HepG2 (cell line): ENCODE data around the gene TEX19. TPM values are rescaled to one million over a fixed set of nuclear protein-coding genes. Genes with fewer than 3 reads are reported as not detected.

Source experiments
- ATRX ChIP-seq: sonication (generic); formaldehyde crosslinking; IDR thresholded peaks from 2 replicates; pipeline ENCODE4 v1.4.0; 2020; ENCODE audit warnings: missing genetic modification reagents, borderline replicate concordance
- DPF2 ChIP-seq: sonication (generic); formaldehyde crosslinking; IDR thresholded peaks from 2 replicates; pipeline ENCODE4 v1.4.0; 2020; ENCODE audit warnings: mild to moderate bottlenecking, low read depth, missing genetic modification reagents, borderline replicate concordance
- ETV5 ChIP-seq: IDR thresholded peaks from 2 replicates; pipeline ENCODE4 v1.6.1; 2018; ENCODE audit warnings: missing biosample characterization, missing genetic modification reagents, inconsistent platforms, borderline replicate concordance
- GTF2F1 ChIP-seq: fragments of 150-350 bp; IDR thresholded peaks from 2 replicates; pipeline ENCODE4 v1.6.1; 2014; ENCODE audit warnings: low read length
- IRF1 ChIP-seq: sonication (generic); formaldehyde crosslinking; IDR thresholded peaks from 2 replicates; pipeline ENCODE4 v1.4.0; 2020; ENCODE audit warnings: low read depth, mild to moderate bottlenecking, missing genetic modification reagents
- MXD1 ChIP-seq: sonication (generic); formaldehyde crosslinking; IDR thresholded peaks from 2 replicates; pipeline ENCODE4 v1.4.0; 2020; ENCODE audit warnings: mild to moderate bottlenecking, missing genetic modification reagents
- NFIC ChIP-seq: IDR thresholded peaks from 2 replicates; pipeline ENCODE4 v1.6.1; 2012; ENCODE audit warnings: mild to moderate bottlenecking, low read length, inconsistent platforms
- RBFOX2 ChIP-seq: fragments of 200-400 bp; formaldehyde crosslinking; IDR thresholded peaks from 2 replicates; pipeline ENCODE4 v1.6.1; 2017; ENCODE audit warnings: low read depth, mild to moderate bottlenecking, low read length
- REST ChIP-seq, 2 experiments: IDR thresholded peaks; 2 replicates each; pipeline ENCODE4 v1.6.1; 2011 to 2012; ENCODE audit warnings: low read length in 2 of 2, borderline replicate concordance in 1 of 2, low read depth in 1 of 2, mild to moderate bottlenecking in 1 of 2, moderate library complexity in 1 of 2
- RFX5 ChIP-seq: IDR thresholded peaks from 2 replicates; pipeline ENCODE4 v1.6.1; 2011; ENCODE audit warnings: low read depth, low read length, improper control_type of control experiment
- RFXANK ChIP-seq: IDR thresholded peaks from 2 replicates; pipeline ENCODE4 v1.6.1; 2016
- RNF2 ChIP-seq: fragments of 450-650 bp; conservative IDR thresholded peaks from 2 replicates; pipeline ENCODE4 v1.6.1; 2016; ENCODE audit warnings: low read depth
- RXRA ChIP-seq: sonication (generic); formaldehyde crosslinking; IDR thresholded peaks from 2 replicates; pipeline ENCODE4 v1.5.1; 2020; ENCODE audit warnings: missing genetic modification reagents
- SETDB1 ChIP-seq: sonication (generic); formaldehyde crosslinking; IDR thresholded peaks from 2 replicates; pipeline ENCODE4 v1.5.1; 2020; ENCODE audit warnings: missing genetic modification reagents, mild to moderate bottlenecking, borderline replicate concordance
- SOX13 ChIP-seq, 3 experiments: fragments of 450-650 bp in 1 of 3; sonication (generic) in 1 of 3; formaldehyde crosslinking in 1 of 3; IDR thresholded peaks in 2 of 3; conservative IDR thresholded peaks in 1 of 3; 2 replicates each; pipeline versions ENCODE4 v1.5.0 to v1.6.1; 2016 to 2020; ENCODE audit warnings: antibody characterized with exemption in 1 of 3, mild to moderate bottlenecking in 1 of 3, missing compliant biosample characterization in 1 of 3, missing genetic modification reagents in 1 of 3, moderate library complexity in 1 of 3
- TRIM22 ChIP-seq: fragments of 450-650 bp; IDR thresholded peaks from 2 replicates; pipeline ENCODE4 v1.6.1; 2017
- U2AF2 ChIP-seq: fragments of 200-400 bp; formaldehyde crosslinking; IDR thresholded peaks from 2 replicates; pipeline ENCODE4 v1.6.1; 2017; ENCODE audit warnings: low read depth, mild to moderate bottlenecking, low read length
- ZNF512B ChIP-seq: sonication (generic); formaldehyde crosslinking; IDR thresholded peaks from 2 replicates; pipeline ENCODE4 v1.5.1; 2020; ENCODE audit warnings: missing genetic modification reagents, mild to moderate bottlenecking, borderline replicate concordance
- ZNF839 ChIP-seq: sonication (generic); formaldehyde crosslinking; IDR thresholded peaks from 2 replicates; pipeline ENCODE4 v1.4.0; 2020; ENCODE audit warnings: missing genetic modification reagents, mild to moderate bottlenecking, borderline replicate concordance
- polyA plus RNA-seq, 8 experiments: library from polyadenylated mRNA; depleted of rRNA in 3 of 8; stranded (reverse) in 7 of 8; unstranded in 1 of 8; fragments of >200 nt; fragmentation: Illumina TruSeq in 4 of 8; extraction: Trizol in 4 of 8; gene quantifications; 2 replicates each; pipeline versions ENCODE4 v1.2.1 to v1.2.3, GENCODE V29; 2011 to 2016; ENCODE audit warnings: low read depth in 4 of 8, missing spikeins in 1 of 8, mixed read lengths in 1 of 8; ENCODE audit not compliant: insufficient read depth in 1 of 8
- total RNA-seq, 5 experiments: library from RNA; depleted of rRNA; stranded (reverse); fragments of >200 nt; fragmentation: Illumina TruSeq; extraction: Trizol; gene quantifications; 2 replicates each; pipeline ENCODE4 v1.2.3, GENCODE V29; 2016; ENCODE audit warnings: low read depth in 1 of 5

The TEX19 gene
- total and polyA plus RNA-seq, 2 of the 13 experiments (the other 11 are each of a cell fraction or from before 2014, with no cell fraction given) = 1.3 to 6.0 TPM

GRCh38 chr17:82351713-82352488, 7.1 kb upstream of the TEX19 start (continued):
- no peak for TF ChIP-seq GTF2F1
- peak; percentile 56; the same call in 1 of the 2 replicates for TF ChIP-seq MXD1 (CRISPR knock-in tag)
- no peak for TF ChIP-seq NFIC
- TF ChIP-seq SETDB1 = no peak
- no peak for TF ChIP-seq RNF2
- TF ChIP-seq DPF2 (CRISPR knock-in tag) = no peak
- TF ChIP-seq SOX13 (IDR thresholded peaks at IDR 0.05) = no peak
- TF ChIP-seq SOX13 (CRISPR knock-in tag; conservative IDR thresholded peaks at IDR 0.05 in 1 of 2, IDR thresholded peaks at IDR 0.05 in 1 of 2) = no peak; a peak in 1 of 4 replicates
- peak; percentile 95; the same call in 1 of the 2 replicates for TF ChIP-seq ZNF839 (CRISPR knock-in tag)
- TF ChIP-seq RFXANK (CRISPR knock-in tag) = peak; percentile 95; the same call in 1 of the 2 replicates
- no peak for TF ChIP-seq ZNF512B (CRISPR knock-in tag)
- no peak for TF ChIP-seq RBFOX2
- TF ChIP-seq U2AF2 = no peak
- 0 out of 2 replicates have a peak, but pooled peaks have one; percentile 49 for TF ChIP-seq ETV5
- TF ChIP-seq RXRA (CRISPR knock-in tag) = peak; percentile 18; the same call in 1 of the 2 replicates
- peak in 1 of 2 experiments; percentile 76; a peak in 2 of 4 replicates for TF ChIP-seq REST (IDR thresholded peaks at IDR 0.05; ENCODE audit: borderline replicate concordance in 1 of 2, low read depth in 1 of 2, low read length in 2 of 2)
- TF ChIP-seq TRIM22 = no peak
- peak; percentile 98 for TF ChIP-seq RFX5
- TF ChIP-seq IRF1 (CRISPR knock-in tag) = peak; percentile 42; the same call in 1 of the 2 replicates
- no peak for TF ChIP-seq ATRX (CRISPR knock-in tag)
